GM21528 (cell line): Measurements from ENCODE around the gene MRPS31.
"Not testable (repeated sequence)": the region's sequence is repeated elsewhere in the genome, so short reads cannot be mapped to it uniquely, and the experiment has no call there.

Source experiments
- ATAC-seq: cut with Tn5 transposase; IDR thresholded peaks from one replicate; pipeline ENCODE4 v1.9.1; 2021; ENCODE audit warnings: mild to moderate bottlenecking, moderate library complexity; ENCODE audit not compliant: unreplicated experiment, low FRiP score

Gene MRPS31

DNA sequence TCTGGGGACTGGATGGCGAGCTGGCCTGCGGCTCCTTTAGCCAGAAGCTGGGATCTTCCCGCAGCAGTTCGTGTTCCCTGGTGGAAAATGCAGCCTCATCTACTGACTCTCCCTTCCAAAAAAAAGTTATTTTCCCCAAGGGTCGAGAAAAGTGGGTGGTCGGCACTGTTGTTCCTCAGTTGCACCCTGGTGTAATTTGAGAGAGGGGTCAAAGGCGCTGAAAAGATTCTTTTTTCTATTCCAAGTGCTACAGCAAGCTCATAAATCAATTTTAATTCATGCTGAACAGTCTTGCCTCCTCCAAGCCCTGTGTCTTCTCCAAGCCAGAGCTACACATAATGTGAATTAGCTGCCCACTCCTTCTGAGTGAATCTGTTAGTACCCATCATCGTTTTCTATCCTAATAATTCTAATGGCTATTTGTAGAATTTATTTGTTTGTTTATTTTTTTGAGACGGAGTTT, 19.2 kb upstream of the MRPS31 start:
- ATAC-seq = no peak

DNA sequence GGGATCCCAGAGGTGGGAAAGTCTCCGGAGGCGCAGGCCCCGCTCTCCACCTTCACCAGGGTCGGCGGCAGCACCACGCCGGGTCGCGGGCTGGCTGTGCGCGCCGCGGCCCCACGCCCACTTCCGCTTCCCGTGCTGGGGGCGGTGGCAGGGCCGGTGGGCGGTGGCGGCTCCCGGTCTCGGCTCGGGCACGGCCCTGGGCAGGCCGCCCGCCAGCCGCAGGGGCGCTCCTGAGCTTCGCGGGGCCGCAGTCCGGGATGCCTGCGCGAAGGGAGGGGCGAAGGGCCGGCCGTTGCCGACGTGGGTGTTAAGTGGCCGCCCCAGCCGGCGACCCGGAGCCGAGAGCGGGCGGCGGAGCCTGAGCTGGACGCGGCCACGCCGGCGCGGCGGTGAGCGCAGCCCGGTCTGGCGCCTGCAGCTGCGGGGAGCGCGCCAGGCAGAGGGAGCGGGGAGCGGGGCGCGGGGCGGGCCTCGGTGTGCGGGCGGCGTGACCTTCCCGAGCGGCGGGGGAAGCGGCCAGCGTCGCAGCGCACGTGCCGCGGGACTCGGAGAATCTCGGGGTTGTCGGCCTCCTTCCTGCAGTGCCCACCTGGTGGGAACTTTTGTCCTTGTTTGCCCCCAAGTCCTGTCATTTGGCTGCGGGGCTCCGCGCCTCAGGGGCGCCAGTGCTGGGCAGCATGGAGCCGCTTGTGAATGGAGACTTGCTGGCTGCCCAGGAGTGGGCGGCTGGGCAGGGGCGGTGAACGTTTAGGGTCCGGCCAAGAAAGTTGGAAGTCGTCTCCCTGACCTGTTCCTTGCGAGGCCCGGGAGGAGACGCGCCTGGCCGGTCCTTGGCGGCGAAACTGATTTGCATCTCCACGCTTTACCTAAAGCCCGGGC, 18.5 kb upstream of the MRPS31 start, which contains the start of gene SLC25A15:
Gene SLC25A15, plus strand, starts transcription at position 337 of the 879 bp plus-strand sequence. CDS start 3,616 bp downstream, outside the sequence.
- peak; percentile 82 for ATAC-seq

DNA sequence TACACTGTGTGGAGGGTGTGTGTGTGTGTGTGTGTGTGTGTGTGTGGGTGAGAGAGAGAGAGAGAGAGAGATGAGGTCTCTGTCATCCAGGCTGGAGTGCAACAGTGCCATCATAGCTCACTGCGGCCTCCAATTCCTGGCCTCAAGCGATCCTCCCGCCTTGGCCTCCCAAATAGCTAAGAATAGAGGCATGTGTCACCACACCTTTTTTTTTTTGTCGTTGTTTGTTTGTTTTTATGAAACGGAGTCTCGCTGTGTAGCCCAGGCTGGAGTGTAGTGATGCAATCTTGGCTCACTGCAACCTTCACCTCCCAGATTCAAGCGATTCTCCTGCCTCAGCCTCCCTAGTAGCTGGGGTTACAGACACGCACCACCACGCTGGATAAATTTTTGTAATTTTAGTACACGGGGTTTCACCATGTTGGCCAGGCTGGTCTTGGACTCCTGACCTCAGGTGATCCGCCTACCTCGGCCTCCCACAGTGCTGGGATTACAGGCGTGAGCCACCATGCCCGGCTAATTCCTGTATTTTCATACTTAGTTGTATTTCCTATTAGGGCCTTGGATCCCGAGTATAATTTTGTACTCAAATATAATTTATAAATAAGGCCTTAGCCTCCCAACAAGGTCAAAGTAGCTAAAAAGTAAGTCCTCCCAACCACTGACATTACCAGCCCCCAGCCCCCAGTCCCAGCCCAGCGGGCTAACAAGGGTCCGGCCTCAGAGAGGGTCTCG, 17.7 kb upstream of the MRPS31 start:
- ATAC-seq = not testable (repeated sequence)

DNA sequence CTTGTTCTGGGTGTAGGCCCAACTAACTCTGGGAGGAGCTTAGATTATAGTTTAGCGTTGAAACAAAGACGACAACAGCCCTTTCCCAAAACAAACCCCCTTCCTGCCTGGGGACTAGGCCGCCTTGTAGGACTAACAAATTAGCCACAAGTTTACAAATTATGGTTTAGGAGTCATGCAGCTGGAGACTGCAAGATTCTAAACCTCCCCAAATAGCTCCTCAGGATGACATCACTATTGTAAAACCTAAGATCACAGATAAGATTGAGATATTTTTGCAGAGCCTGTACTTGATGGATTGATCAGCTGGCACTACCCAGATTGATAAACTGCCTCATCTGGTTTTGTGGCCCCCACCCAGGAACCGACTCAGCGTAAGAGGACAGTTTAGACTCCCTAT, 16.1 kb upstream of the MRPS31 start:
- no peak for ATAC-seq

DNA sequence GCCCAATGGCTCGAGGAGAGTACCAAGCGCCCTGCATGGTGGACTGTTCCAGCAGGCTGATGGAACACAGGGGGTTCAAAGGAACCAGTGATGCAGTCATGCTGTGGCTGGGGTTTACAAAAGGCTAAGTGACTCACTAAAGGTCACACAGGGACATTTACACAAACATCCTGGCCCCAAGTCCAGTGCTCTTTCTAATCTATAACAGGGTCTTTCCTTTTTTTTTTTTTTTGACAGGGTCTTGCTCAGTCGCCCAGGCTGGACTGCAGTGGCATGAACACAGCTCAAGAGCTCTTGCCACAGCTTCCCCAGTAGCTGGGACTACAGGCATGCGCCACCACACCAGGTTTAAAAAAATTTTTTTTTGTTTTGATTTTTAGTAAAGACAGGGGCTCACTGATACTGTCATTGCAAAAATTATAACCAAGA, 15.6 kb upstream of the MRPS31 start:
- no peak for ATAC-seq

DNA sequence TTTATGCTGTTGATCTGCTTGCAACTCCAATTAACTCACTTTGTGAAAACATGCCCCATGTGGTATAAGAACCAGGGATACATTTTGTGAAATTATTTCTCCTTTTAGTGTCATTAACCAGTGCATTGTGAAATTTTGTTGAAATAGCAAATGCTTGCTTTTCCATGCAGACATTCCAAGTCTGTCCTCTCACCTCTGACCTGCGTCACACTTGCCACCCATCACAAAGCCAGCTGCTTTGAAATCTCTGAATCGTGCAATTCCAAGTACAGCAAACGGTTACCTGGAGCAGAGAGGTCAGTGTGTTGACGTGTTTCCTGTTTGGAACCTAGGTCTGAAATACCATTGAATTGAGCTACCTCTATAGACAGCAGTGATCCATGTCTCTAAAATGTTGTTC, 13.6 kb upstream of the MRPS31 start:
- no peak for ATAC-seq

DNA sequence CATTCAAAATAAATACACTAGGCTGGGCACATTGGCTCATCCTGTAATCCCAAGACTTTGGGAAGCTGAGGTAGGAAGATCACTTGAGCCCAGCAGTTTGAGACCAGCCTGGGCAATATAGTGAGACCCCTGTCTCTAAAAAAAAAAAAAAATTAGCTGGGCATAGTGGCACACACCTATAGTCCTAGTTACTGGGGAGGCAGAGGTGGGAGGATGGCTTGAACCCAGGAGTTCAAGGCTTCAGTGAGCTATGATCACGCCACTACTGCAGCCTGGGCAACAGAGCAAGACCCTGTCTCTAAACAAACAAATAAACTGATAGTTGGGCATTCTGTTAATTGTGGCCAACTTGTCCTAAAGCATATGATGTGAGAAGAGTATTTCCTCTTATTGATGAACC, 12.0 kb upstream of the MRPS31 start:
- not testable (repeated sequence) for ATAC-seq

DNA sequence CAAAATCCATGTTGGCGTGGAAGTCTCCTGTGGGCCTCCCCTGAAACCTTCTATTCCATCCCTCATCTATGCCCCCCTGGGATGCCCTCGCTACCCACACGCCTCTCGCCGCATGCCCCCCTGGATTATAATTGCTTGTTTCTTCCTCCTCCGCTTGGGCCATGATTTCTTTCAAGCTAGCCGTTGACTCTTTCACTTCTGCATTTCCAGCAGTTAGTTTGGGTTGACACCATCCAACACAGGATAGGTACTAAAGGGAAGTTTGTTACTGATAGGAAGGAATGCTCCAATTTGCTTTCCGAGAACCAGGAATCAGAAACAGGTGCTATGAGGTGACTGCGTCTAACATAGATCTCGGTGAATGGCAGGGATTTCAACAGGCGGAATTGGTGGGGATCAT, 10.7 kb upstream of the MRPS31 start:
- ATAC-seq = no peak

DNA sequence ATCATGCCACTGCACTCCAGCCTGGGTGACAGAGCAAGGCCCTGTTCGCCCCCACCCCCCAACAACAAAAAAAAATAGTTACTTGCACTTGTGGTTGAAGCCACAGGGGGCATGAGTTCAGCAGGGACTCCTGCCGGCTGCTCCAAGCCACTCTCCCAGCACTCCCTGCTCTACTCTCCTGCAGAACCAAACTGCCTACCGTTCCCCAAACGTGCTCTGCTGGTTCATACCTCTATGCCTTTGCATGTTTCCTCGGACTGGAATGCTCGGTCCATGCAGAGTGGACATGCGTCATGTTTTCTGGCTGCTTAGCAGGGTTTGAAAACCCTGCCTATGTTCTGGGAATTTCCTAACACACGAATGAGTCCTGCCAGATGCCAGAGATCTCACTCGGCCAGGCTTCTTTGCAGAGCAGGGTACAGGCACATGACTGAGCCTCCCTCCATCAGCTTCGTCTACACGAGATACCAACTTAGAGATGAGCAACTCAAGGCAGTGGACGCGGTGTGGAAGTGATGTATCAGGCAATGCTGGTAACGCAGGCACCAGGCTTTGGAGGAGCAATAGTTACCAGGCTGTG, 9.9 kb upstream of the MRPS31 start:
- no peak for ATAC-seq

DNA sequence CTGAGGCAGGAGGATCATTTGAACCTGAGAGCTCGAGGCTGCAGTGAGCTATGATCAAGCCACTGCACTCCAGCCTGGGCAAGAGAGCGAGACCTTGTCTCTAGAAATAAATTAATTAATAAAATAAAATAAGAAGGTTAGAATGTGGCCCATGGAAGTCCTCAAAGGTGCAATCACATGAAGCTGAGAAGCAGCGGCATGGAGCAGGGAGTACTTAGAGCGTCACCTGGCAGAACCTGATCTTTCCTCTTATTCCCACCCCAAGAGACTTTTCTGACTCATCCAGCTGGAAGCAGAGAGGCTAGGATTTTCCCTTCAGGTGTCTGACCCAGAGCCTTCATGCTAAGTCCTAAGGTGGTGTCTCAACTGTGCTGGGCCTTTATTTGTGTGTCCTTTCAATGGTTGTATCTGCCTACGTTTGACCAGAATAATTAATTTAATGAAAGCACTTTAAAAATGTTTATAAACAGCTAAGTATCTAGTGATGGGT, 8.9 kb upstream of the MRPS31 start:
- no peak for ATAC-seq

DNA sequence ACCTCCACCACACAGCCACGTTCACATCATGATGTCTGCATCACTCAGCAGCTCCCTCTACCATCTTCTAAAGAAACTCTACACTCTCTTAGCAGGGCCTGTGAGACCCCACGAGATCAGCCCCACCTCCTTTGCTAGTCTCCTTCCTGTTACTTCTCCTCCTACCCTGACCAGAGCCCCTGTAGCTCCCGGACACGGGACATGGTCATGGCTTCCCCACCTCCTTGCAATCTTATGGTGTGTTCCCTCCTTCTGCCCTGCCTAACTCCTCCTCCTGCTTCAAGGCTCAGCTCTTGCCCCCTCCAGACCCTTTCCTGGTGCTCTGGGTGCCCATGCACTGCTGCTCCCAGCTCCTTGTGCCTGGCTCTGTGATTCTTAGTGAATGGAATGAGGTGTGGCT, 8.1 kb upstream of the MRPS31 start:
- ATAC-seq = no peak

DNA sequence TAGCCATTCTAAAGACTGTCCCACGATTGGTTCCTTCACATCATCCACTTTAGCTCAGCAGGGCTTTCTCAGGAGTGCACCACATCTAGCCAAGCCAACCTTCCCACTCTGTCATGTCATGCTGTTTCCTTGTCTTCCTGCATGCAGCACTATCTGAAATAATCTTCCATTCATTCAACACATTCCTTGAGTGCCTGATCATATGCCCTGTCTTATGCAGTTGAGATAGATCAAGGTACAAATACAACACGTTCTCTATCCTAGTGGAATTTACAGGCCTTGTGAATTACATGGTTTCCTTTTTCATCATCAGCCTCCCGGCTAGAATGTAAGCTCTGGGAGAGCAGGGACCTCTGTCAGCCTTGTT, 6.8 kb upstream of the MRPS31 start:
- peak; percentile 6 for ATAC-seq

DNA sequence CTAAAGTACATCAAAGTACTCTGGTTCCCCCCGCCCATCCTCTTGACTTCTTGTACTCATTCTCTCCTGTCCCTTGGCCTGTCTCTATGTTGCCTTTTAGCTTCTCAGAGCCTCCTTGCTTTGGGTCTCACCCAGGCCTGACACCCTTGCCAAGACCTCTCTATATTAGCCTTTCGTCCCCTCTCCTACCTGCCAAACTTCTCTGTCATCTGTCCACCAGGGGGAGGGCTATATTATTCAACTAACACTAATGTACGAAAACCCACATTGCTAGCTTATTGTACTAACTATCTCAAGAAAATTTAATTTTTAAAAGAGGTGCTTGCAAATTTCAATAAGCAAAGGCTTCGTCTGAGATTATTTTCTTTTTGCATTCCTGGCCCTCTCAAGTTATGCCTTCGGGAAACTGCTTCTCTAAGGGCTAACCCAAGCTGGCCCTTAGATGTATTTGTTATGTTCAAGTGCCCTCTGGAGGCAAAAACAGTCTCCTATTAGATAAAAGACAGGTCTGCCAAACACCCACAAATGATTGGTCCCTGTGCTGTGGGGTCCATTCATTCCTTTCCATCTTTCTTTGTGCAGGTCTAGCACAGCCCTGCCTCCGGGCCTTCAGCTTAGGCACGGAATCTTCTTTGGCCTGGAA, 6.3 kb upstream of the MRPS31 start:
- peak; percentile 79 for ATAC-seq

DNA sequence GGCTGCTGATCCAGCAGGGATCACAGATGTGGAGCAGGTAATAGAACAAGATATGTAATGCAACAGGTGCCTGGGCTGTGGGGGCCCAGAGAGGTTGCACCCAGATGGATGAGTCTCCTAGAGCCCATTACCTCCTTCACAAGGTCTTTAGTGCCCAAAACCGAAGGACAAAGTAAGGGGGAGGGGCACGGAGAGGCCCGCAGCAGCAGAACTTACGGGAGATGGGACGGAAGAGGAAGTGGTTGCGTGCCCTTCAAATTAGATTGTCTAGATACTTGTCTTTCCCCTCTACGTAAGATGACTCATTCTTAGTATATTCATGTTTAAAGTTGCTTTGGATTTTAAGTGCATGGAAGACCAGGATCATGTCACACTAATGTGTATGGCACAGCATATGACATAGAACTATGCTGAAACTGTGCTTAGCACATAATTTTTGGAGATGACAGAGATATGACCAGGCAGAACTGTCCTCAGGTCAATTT, 5.7 kb upstream of the MRPS31 start:
- peak; percentile 46 for ATAC-seq

DNA sequence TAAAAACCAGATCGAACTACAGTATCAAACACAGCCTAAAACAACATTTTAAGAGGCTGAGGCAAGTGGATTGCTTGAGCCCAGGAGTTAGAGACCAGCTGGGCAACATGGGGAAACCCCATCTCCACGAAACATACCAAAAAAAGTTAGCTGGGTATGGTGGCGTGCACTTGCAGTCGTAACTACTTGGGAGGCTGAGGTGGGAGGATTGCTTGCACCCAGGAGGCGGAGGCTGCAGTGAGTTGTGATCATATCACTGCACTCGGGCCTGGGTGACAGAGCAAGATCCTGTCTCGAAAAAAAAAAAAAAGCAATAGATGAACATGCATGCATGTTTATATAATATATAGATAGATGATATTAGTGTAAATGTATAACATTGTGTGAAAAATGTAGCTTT, 5.2 kb upstream of the MRPS31 start:
- no peak for ATAC-seq

DNA sequence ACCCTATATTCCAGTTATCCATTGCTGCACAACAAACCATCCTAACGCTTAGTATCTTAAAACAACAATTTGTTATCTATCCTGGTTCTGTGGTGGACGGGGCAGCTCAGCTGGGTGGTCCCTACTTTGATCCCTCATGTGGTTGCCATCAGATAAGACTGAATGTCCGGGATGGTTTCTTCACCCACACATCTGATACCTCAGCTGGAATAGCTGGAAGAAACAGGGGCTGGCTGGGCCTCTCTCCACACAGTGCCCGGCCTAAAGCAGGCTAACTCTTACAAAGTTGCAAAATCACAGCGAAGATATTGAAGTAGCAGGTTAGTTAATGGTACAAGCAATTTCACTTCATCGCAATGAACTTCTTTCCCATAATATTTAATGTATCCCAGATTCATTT, 3.7 kb upstream of the MRPS31 start:
- ATAC-seq = no peak

DNA sequence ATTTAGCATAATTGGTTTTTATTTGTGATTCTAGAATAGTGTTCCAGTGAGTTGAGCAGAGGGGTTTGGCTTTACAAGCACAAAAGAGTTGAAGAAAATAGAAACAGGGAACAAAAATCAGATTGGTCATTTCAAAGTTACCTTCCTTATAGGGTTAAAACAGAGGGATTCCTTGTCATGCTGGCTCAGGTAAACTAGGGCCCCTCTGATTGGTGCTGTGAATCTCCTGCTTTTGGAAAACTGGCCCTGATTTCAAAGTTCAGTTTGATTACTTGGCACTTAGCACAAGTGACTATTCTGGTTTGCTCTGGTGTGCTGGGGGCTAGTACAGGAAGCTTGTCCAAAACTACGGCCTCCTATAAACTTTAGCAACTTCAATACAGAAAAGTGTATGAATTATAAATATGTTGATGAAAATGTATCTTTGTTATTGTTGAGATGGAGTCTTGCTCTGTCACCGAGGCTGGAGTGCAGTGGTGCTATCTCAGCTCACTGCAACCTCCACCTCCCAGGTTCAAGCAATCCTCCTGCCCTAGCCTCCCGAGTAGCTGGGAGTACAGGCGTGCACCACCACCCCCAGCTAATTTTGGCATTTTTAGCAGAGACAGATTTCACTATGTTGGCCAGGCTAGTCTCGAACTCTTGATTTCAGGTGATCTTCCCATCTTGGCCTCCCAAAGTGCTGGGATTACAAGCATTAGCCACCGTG, 1.9 kb upstream of the MRPS31 start:
- ATAC-seq = no peak

DNA sequence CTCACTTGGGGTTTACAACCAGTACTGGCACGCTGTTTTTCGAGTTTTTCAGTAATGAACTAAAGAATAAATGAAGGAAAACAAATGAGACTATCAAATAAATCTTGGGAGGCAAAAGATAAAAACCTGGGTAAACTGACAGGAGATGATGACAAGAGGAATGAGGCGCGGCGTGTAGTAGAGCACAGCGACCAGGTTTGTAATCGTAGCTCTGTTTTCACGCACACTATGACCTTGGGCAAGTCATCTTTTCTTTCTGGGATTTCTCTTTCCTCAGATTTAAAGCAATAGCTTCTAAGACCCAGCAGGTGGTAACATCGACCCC, 419 bp downstream of the MRPS31 start:
- no peak for ATAC-seq

DNA sequence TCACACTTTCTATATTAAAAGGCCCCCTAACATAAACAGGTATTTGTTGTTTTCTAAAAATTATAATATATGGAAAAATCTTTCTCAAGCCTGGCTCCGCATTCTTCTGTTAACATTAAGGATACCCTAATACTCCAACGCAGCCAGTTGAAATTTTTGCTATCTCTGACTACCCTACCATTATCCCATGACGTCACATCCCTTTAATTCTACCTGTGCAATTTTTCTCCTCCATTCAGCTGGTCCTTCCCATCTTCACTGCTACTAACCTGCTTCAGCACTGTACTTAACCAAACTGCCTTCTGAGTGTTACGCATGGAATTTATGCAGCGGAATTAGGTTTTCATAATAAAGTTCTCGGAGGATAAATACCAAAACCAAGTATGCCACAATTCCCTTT, 1.0 kb downstream of the MRPS31 start:
- no peak for ATAC-seq

DNA sequence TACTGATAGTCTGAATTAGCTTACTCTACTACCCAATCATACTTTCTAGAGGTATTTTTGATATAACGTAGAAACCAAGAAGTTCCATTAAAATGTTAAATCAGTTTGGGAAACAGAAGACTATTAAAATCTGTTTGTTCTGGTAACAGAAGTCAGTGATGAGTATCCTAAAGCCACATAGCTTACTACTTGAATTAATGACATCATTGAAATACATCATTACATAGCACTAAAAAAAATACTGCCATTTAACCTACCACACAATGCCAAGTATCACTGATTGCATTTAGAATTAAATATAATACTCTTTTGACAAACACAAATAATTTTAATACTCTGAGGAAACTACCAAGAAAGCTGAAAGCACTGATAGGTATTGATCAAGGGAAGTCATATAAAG, 5.4 kb downstream of the MRPS31 start:
- ATAC-seq = no peak
